H1 (cell line): ENCODE results near the gene DENND1A. TPM values are rescaled to one million over a fixed set of nuclear protein-coding genes. Genes with fewer than 3 reads are reported as not detected.

Experiments used
- CTCF ChIA-PET: fragments of 300-600 bp; sonication (Branson Sonifier 250); formaldehyde crosslinking; loops from one replicate; lab custom pipeline; 2021; ENCODE audit not compliant: partially characterized antibody; lab: Charles Lee
- POLR2A ChIA-PET: fragments of 300-600 bp; sonication (Branson Sonifier 250); formaldehyde crosslinking; loops from one replicate; lab custom pipeline; 2021; ENCODE audit warnings: inconsistent platforms; ENCODE audit not compliant: partially characterized antibody; lab: Charles Lee
- DNase-seq, 2 experiments: peaks; one replicate each; pipeline versions ENCODE4 v3.0.0 to v3.0.0-alpha.2; 2010 to 2022; ENCODE audit warnings: low spot score in 2 of 2, low read depth in 1 of 2, mixed read lengths in 1 of 2
- FAIRE-seq: peaks from 2 replicates; lab custom pipeline; 2011; peaks lifted over from hg19 to GRCh38; lab: Jason Lieb, UNC
- H2AFZ ChIP-seq: 2 replicates; pipeline ENCODE4 v1.8.1; 2012; ENCODE audit warnings: low read length, inconsistent platforms
- H2AK5ac ChIP-seq: 2 replicates; pipeline ENCODE4 v1.6.1; 2013; ENCODE audit warnings: low read depth, low read length
- H2BK120ac ChIP-seq: replicated peaks from 2 replicates; pipeline ENCODE3; 2013; ENCODE audit warnings: low read depth, low read length, inconsistent platforms
- H2BK12ac ChIP-seq: 2 replicates; pipeline ENCODE4 v1.6.1; 2013; ENCODE audit warnings: low read depth, low read length
- H2BK15ac ChIP-seq: 2 replicates; pipeline ENCODE4 v1.6.1; 2013; ENCODE audit warnings: low read length
- H2BK20ac ChIP-seq: 2 replicates; pipeline ENCODE4 v1.6.1; 2013; ENCODE audit warnings: low read length
- H2BK5ac ChIP-seq: 2 replicates; pipeline ENCODE4 v1.6.1; 2013; ENCODE audit warnings: low read depth, low read length
- H3K14ac ChIP-seq: 2 replicates; pipeline ENCODE4 v1.6.1; 2013; ENCODE audit warnings: inconsistent platforms; ENCODE audit not compliant: insufficient read length
- H3K18ac ChIP-seq: 2 replicates; pipeline ENCODE4 v1.6.1; 2013; ENCODE audit warnings: low read length; ENCODE audit errors: extremely low read depth
- H3K23ac ChIP-seq: 2 replicates; pipeline ENCODE4 v1.6.1; 2013; ENCODE audit warnings: inconsistent platforms; ENCODE audit not compliant: insufficient read length
- H3K23me2 ChIP-seq: 2 replicates; pipeline ENCODE4 v1.6.1; 2013; ENCODE audit warnings: low read depth, low read length
- H3K27ac ChIP-seq: 2 replicates; pipeline ENCODE4 v1.6.1; 2011; ENCODE audit warnings: low read depth, low read length, inconsistent platforms
- H3K27me3 ChIP-seq, 4 experiments: replicated peaks in 1 of 4; 1 replicate in 1 of 4; 2 replicates in 3 of 4; pipeline versions ENCODE4 v1.6.1 to v1.8.1; 2011 to 2013; ENCODE audit warnings: low read length in 3 of 4, mild to moderate bottlenecking in 3 of 4, inconsistent platforms in 2 of 4, mixed read lengths in 2 of 4, moderate library complexity in 1 of 4; ENCODE audit not compliant: control insufficient read depth in 3 of 4, insufficient read depth in 3 of 4; ENCODE audit errors: extremely low read depth in 1 of 4
- H3K36me3 ChIP-seq, 4 experiments: 2 replicates each; pipeline versions ENCODE4 v1.6.1 to v1.8.1; 2011 to 2013; ENCODE audit warnings: mild to moderate bottlenecking in 4 of 4, low read length in 3 of 4, moderate library complexity in 2 of 4, control low read depth in 1 of 4, inconsistent platforms in 1 of 4; ENCODE audit not compliant: insufficient read depth in 4 of 4, control insufficient read depth in 2 of 4
- H3K4ac ChIP-seq: replicated peaks from 2 replicates; pipeline ENCODE3; 2013; ENCODE audit warnings: low read length, low read depth, mixed read lengths, inconsistent platforms; ENCODE audit not compliant: insufficient read length
- H3K4me1 ChIP-seq, 4 experiments: replicated peaks in 1 of 4; 1 replicate in 1 of 4; 2 replicates in 3 of 4; pipeline versions ENCODE4 v1.6.1 to v1.8.1; 2011 to 2013; ENCODE audit warnings: low read length in 3 of 4, inconsistent platforms in 2 of 4, mixed read lengths in 1 of 4; ENCODE audit not compliant: insufficient read depth in 4 of 4, control insufficient read depth in 3 of 4
- H3K4me2 ChIP-seq, 2 experiments: 2 replicates each; pipeline versions ENCODE4 v1.6.1 to v1.8.1; 2011 to 2013; ENCODE audit warnings: low read depth in 2 of 2, low read length in 2 of 2, control low read depth in 1 of 2, inconsistent platforms in 1 of 2, mild to moderate bottlenecking in 1 of 2; ENCODE audit not compliant: insufficient read depth in 1 of 2
- H3K4me3 ChIP-seq, 4 experiments: fragments of 200-600, 300-600 bp in 1 of 4; sonication (generic), shearing (Covaris generic), sonication (Bioruptor Twin) in 1 of 4; 2 replicates each; pipeline versions ENCODE4 v1.5.1 to v1.8.1; 2011 to 2016; ENCODE audit warnings: low read length in 4 of 4, low read depth in 3 of 4, control low read depth in 2 of 4, inconsistent platforms in 2 of 4, mild to moderate bottlenecking in 2 of 4, mixed read lengths in 1 of 4, moderate library complexity in 1 of 4; ENCODE audit not compliant: insufficient read depth in 2 of 4; ENCODE audit errors: extremely low read depth in 1 of 4
- H3K56ac ChIP-seq: replicated peaks from 2 replicates; pipeline ENCODE3; 2013; ENCODE audit warnings: low read depth, mild to moderate bottlenecking, mixed read lengths, low read length, inconsistent platforms; ENCODE audit not compliant: insufficient read length
- H3K79me1 ChIP-seq: 2 replicates; pipeline ENCODE4 v1.6.1; 2013; ENCODE audit warnings: low read depth, low read length, control low read depth
- H3K79me2 ChIP-seq, 2 experiments: 2 replicates each; pipeline versions ENCODE4 v1.6.1 to v1.8.1; 2012 to 2013; ENCODE audit warnings: low read length in 2 of 2, mild to moderate bottlenecking in 2 of 2, inconsistent platforms in 1 of 2; ENCODE audit not compliant: insufficient read depth in 2 of 2, control insufficient read depth in 1 of 2
- H3K9ac ChIP-seq, 4 experiments: replicated peaks in 1 of 4; 1 replicate in 1 of 4; 2 replicates in 3 of 4; pipeline versions ENCODE4 v1.6.1 to v1.8.1; 2011 to 2013; ENCODE audit warnings: low read depth in 3 of 4, low read length in 3 of 4, control low read depth in 2 of 4, mild to moderate bottlenecking in 2 of 4, moderate library complexity in 2 of 4, inconsistent platforms in 1 of 4; ENCODE audit errors: extremely low read depth in 1 of 4
- H3K9me3 ChIP-seq, 2 experiments: 2 replicates each; pipeline versions ENCODE4 v1.6.1 to v1.8.1; 2012 to 2013; ENCODE audit warnings: mild to moderate bottlenecking in 2 of 2, moderate library complexity in 2 of 2, control low read depth in 1 of 2, inconsistent platforms in 1 of 2, low read depth in 1 of 2, low read length in 1 of 2, mixed read lengths in 1 of 2; ENCODE audit not compliant: insufficient read depth in 2 of 2
- H4K20me1 ChIP-seq, 2 experiments: replicated peaks in 1 of 2; 2 replicates each; pipeline versions ENCODE3 to v1.8.1; 2011 to 2013; ENCODE audit warnings: inconsistent platforms in 2 of 2, low read length in 2 of 2, mild to moderate bottlenecking in 1 of 2; ENCODE audit not compliant: insufficient read depth in 2 of 2, control insufficient read depth in 1 of 2
- H4K5ac ChIP-seq: 2 replicates; pipeline ENCODE4 v1.6.1; 2013; ENCODE audit warnings: low read length, low read depth, mixed read lengths, inconsistent platforms; ENCODE audit not compliant: insufficient read length
- H4K8ac ChIP-seq: 2 replicates; pipeline ENCODE4 v1.8.0; 2013; ENCODE audit warnings: mild to moderate bottlenecking, moderate library complexity, low read length, inconsistent platforms; ENCODE audit not compliant: insufficient read depth; ENCODE audit errors: extremely low read depth
- H4K91ac ChIP-seq: replicated peaks from 2 replicates; pipeline ENCODE3; 2013; ENCODE audit warnings: low read length, mixed read lengths, inconsistent platforms; ENCODE audit not compliant: insufficient read length
- MAX ChIP-seq: IDR thresholded peaks from 2 replicates; pipeline ENCODE4 v1.6.1; 2012; ENCODE audit warnings: inconsistent platforms
- SIN3A ChIP-seq, 2 experiments: IDR thresholded peaks in 1 of 2; conservative IDR thresholded peaks in 1 of 2; 2 replicates each; pipeline ENCODE4 v1.6.1; 2011 to 2012; ENCODE audit warnings: low read length in 2 of 2, improper control_type of control experiment in 1 of 2, low read depth in 1 of 2, mild to moderate bottlenecking in 1 of 2
- WGBS, 2 experiments: shearing (Covaris generic) in 1 of 2; methylation state at CpG; one replicate each; pipeline versions ENCODE4 v1.1.6 to v1.1.7; 2013 to 2015; ENCODE audit warnings: low lambda C conversion rate in 2 of 2, mixed read lengths in 2 of 2, inconsistent platforms in 1 of 2, low coverage in 1 of 2, missing lambda C conversion rate in 1 of 2; ENCODE audit not compliant: insufficient replicate concordance in 2 of 2, insufficient coverage in 1 of 2, insufficient read length in 1 of 2; ENCODE audit errors: extremely low coverage in 1 of 2, missing lambda C conversion rate in 1 of 2; 5-methylcytosine and 5-hydroxymethylcytosine counted together
- polyA plus RNA-seq, 7 experiments: library from polyadenylated mRNA; depleted of rRNA in 3 of 7; stranded (reverse) in 5 of 7; unstranded in 2 of 7; fragments of >200 nt in 5 of 7; fragments of 200-250 nt in 2 of 7; gene quantifications; 1 replicate in 5 of 7; 2 replicates in 1 of 7; 4 replicates in 1 of 7; pipeline versions ENCODE4 v1.2.1 to v1.2.3, GENCODE V29; 2011 to 2013; ENCODE audit warnings: missing spikeins in 2 of 7, mixed read lengths in 2 of 7
- total RNA-seq: library from RNA; stranded (reverse); fragmentation: NEBNext Ultra II Directional; extraction: Animal tissue kit (Norgen Biotek cat#: 25700); gene quantifications from 2 replicates; pipeline ENCODE4 v1.2.1, GENCODE V29; 2021

DENND1A gene
- total and polyA plus RNA-seq, 2 of the 8 experiments (the other 6 are each of a cell fraction or from before 2014, with no cell fraction given) = 24.1 to 26.4 TPM

- DNase-seq (no peak), FAIRE-seq (no peak)
- H3K4me1 ChIP-seq = peaks cover 16 to 29% (median 27%) of the 10 kb centered on the region in 4 experiments
- peak overlapping the region in 2 of 4 experiments; percentile 5 to 91; a peak in 2 of 8 replicates for H3K4me3 ChIP-seq
- POLR2A ChIA-PET = interaction anchor here (1.0 to 1.7 kb wide), 3 partner anchors 10 to 76 kb away, joined by 3 to 6 read pairs (median 5); no protein-coding TSS in a partner anchor
- peaks cover 5 to 55% of the 10 kb centered on the region in 2 experiments; a peak in 2 of 4 replicates for H3K79me2 ChIP-seq
- H4K8ac ChIP-seq = no peak overlapping the region
- CTCF ChIA-PET = interaction anchor here (1.5 kb wide), 1 partner anchor 67 kb away, joined by 4 read pairs; no protein-coding TSS in a partner anchor
- no peak overlapping the region for H2BK20ac ChIP-seq
- WGBS, 2 experiments = 82 to 100% methylated on average over 1 to 5 of the region's 5 CpGs
- H3K36me3 ChIP-seq = no peaks in the 10 kb centered on the region; a peak in 1 of 8 replicates
- H4K91ac ChIP-seq = no peak overlapping the region
- H3K56ac ChIP-seq = no peak overlapping the region
- H2AK5ac ChIP-seq = no peak overlapping the region
- H3K14ac ChIP-seq = no peak overlapping the region
- no peak overlapping the region for H3K4ac ChIP-seq
- peaks cover 4% of the 10 kb centered on the region for H3K79me1 ChIP-seq
- H3K9ac ChIP-seq = no peak overlapping the region
- H2BK5ac ChIP-seq = no peak overlapping the region
- H3K4me2 ChIP-seq = peak overlapping the region; percentile 76 to 96; a peak in 3 of 4 replicates
- H2BK120ac ChIP-seq = no peak overlapping the region
- H2AFZ ChIP-seq = no peak overlapping the region
- peaks cover 8% of the 10 kb centered on the region; the same call in 1 of the 2 replicates for H3K23me2 ChIP-seq
- H2BK12ac ChIP-seq = no peak overlapping the region
- H3K23ac ChIP-seq = no peak overlapping the region
- H3K27ac ChIP-seq = no peak overlapping the region
- no peak overlapping the region for H4K5ac ChIP-seq
- peaks cover 5 to 6% of the 10 kb centered on the region in 2 experiments for H4K20me1 ChIP-seq
- no peaks in the 10 kb centered on the region for H3K27me3 ChIP-seq
- 0 out of 2 replicates have a peak overlapping the region, but pooled peaks have one; percentile 6 for H2BK15ac ChIP-seq
- H3K9me3 ChIP-seq = 0 out of 4 replicates have a peak, but pooled peaks cover 0 to 4% of the 10 kb centered on the region in 2 experiments
- TF ChIP-seq MAX (no peak), SIN3A (conservative IDR thresholded peaks at IDR 0.05 in 1 of 2, IDR thresholded peaks at IDR 0.05 in 1 of 2; ENCODE audit: low read depth in 1 of 2, low read length in 2 of 2) (0 out of 4 replicates have a peak, but pooled peaks of 1 of the 2 experiments have one; percentile 64)
- 0 out of 2 replicates have a peak overlapping the region, but pooled peaks have one; percentile 5 for H3K18ac ChIP-seq
These were observed 2.0 kb downstream of the DENND1A start for GRCh38 chr9:123927625-123928532.
